A673 (cell line): ENCODE data around the gene CGB1.
"Not testable (repeated sequence)": the region's sequence is repeated elsewhere in the genome, so short reads cannot be mapped to it uniquely, and the experiment has no call there.

Experiments
- CTCF ChIP-seq: fragments of 300-800, 200-600 bp; sonication (generic); conservative IDR thresholded peaks from 2 replicates; pipeline ENCODE4 v1.5.1; 2017; ENCODE audit warnings: low read depth, mild to moderate bottlenecking, antibody characterized with exemption, low read length, moderate library complexity, mixed read lengths
- EZH2 ChIP-seq: fragments of 200-600 bp; sonication (generic); IDR thresholded peaks from 2 replicates; pipeline ENCODE4 v1.6.1; 2017; ENCODE audit warnings: borderline replicate concordance, low read depth, mild to moderate bottlenecking, mixed read lengths, antibody characterized with exemption, low read length; ENCODE audit not compliant: poor library complexity, severe bottlenecking

GRCh38 chr19:49050376-49051033, 13.8 kb upstream of the CGB1 start:
- not testable (repeated sequence) for TF ChIP-seq CTCF, EZH2
